HepG2 (cell line): Measurements from ENCODE around the gene NTRK2. TPM values are rescaled to one million over a fixed set of nuclear protein-coding genes. Genes with fewer than 3 reads are reported as not detected.
A peak's percentile ranks its signal among the peaks of the same experiment; 100 is the strongest.

Experiments
- ATAC-seq: fragments of 200-7000 bp; cut with Tn5 transposase; 3 replicates; pipeline ENCODE4 v1.9.1; 2020; ENCODE audit warnings: mild to moderate bottlenecking, moderate library complexity
- BruUV-seq: library from RNA; stranded (reverse); fragments of 400-500 nt; replicated peaks from 2 replicates; lab custom pipeline; 2021; lab: Mats Ljungman, UMichigan
- CTCF ChIA-PET: fragments of 300-600 bp; formaldehyde crosslinking; extraction: SDS; loops from one replicate; lab custom pipeline; 2021; ENCODE audit warnings: low total read pairs, inconsistent platforms, low intra/inter-chr PET ratio; lab: Yijun Ruan, JAX
- POLR2A ChIA-PET: fragments of 350-600 bp; sonication (Branson Sonifier 250); formaldehyde crosslinking; loops from one replicate; lab custom pipeline; 2020; ENCODE audit warnings: antibody characterized with exemption, inconsistent platforms; lab: Yijun Ruan, JAX
- DNase-seq: peaks from one replicate; pipeline ENCODE4 v3.0.0-alpha.2; 2015; ENCODE audit warnings: low spot score
- FAIRE-seq: peaks from 3 replicates; lab custom pipeline; 2011; peaks lifted over from hg19 to GRCh38; lab: Jason Lieb, UNC
- H2AFZ ChIP-seq: one replicate; pipeline ENCODE4 v1.6.1; 2011; ENCODE audit warnings: low read length, inconsistent platforms
- H3K27ac ChIP-seq: fragments of 300-600 bp; 3 replicates; pipeline ENCODE4 v1.8.0; 2011; ENCODE audit warnings: mixed run types, mild to moderate bottlenecking, mixed read lengths, low read length, inconsistent platforms; ENCODE audit not compliant: insufficient read depth; ENCODE audit errors: extremely low read length
- H3K27me3 ChIP-seq, 2 experiments: fragments of 200-600 bp in 1 of 2; 2 replicates in 1 of 2; 3 replicates in 1 of 2; pipeline versions ENCODE4 v1.6.0 to v1.8.0; 2011; ENCODE audit warnings: low read length in 2 of 2, mild to moderate bottlenecking in 2 of 2, moderate library complexity in 2 of 2, inconsistent platforms in 1 of 2; ENCODE audit not compliant: insufficient read depth in 2 of 2, control insufficient read depth in 1 of 2
- H3K36me3 ChIP-seq, 2 experiments: fragments of 200-600 bp in 1 of 2; replicated peaks in 1 of 2; 2 replicates in 1 of 2; 3 replicates in 1 of 2; pipeline versions ENCODE4 v1.5.1 to v1.8.0; 2011; ENCODE audit warnings: low read length in 2 of 2, inconsistent platforms in 1 of 2; ENCODE audit not compliant: insufficient read depth in 2 of 2, control insufficient read depth in 1 of 2
- H3K4me1 ChIP-seq: 2 replicates; pipeline ENCODE4 v1.5.1; 2012; ENCODE audit warnings: low read length, inconsistent platforms; ENCODE audit not compliant: insufficient read depth
- H3K4me2 ChIP-seq: 2 replicates; pipeline ENCODE4 v1.6.0; 2011; ENCODE audit warnings: low read depth, low read length, inconsistent platforms
- H3K4me3 ChIP-seq, 3 experiments: fragments of 200-600 bp in 1 of 3; sonication (generic), shearing (Covaris generic) in 1 of 3; replicated peaks in 1 of 3; 2 replicates each; pipeline ENCODE4 v1.5.1; 2011 to 2016; ENCODE audit warnings: low read length in 3 of 3, inconsistent platforms in 2 of 3, low read depth in 2 of 3, mild to moderate bottlenecking in 2 of 3, control low read depth in 1 of 3, mixed read lengths in 1 of 3; ENCODE audit not compliant: insufficient read depth in 1 of 3
- H3K79me2 ChIP-seq: one replicate; pipeline ENCODE4 v1.6.1; 2011; ENCODE audit warnings: low read length, inconsistent platforms; ENCODE audit not compliant: insufficient read depth
- H3K9ac ChIP-seq: 2 replicates; pipeline ENCODE4 v1.6.0; 2011; ENCODE audit warnings: mild to moderate bottlenecking, low read depth, low read length, inconsistent platforms; ENCODE audit not compliant: insufficient read depth
- H3K9me3 ChIP-seq: 2 replicates; pipeline ENCODE4 v1.5.1; 2012; ENCODE audit warnings: mild to moderate bottlenecking, low read length
- H4K20me1 ChIP-seq: 2 replicates; pipeline ENCODE4 v1.6.0; 2011; ENCODE audit warnings: inconsistent platforms, mild to moderate bottlenecking, low read length, moderate library complexity; ENCODE audit not compliant: insufficient read depth
- CENPBD1 ChIP-seq: sonication (generic); formaldehyde crosslinking; IDR thresholded peaks from 2 replicates; pipeline ENCODE4 v1.8.0; 2022; ENCODE audit warnings: missing genetic modification reagents, low read depth, mild to moderate bottlenecking, borderline replicate concordance
- DNMT3B ChIP-seq: conservative IDR thresholded peaks from 2 replicates; pipeline ENCODE4 v1.6.1; 2016; ENCODE audit warnings: missing biosample characterization, control low read depth
- GABPB1 ChIP-seq: IDR thresholded peaks from 2 replicates; pipeline ENCODE4 v1.6.1; 2016; ENCODE audit warnings: mild to moderate bottlenecking, missing genetic modification reagents, moderate library complexity, missing compliant biosample characterization
- MIER3 ChIP-seq: IDR thresholded peaks from 2 replicates; pipeline ENCODE4 v1.6.1; 2016; ENCODE audit warnings: missing compliant biosample characterization, borderline replicate concordance
- NFE2L1 ChIP-seq: sonication (generic); formaldehyde crosslinking; IDR thresholded peaks from 2 replicates; pipeline ENCODE4 v1.4.0; 2020; ENCODE audit warnings: missing genetic modification reagents, mild to moderate bottlenecking, borderline replicate concordance
- PHB2 ChIP-seq: fragments of 450-650 bp; IDR thresholded peaks from 2 replicates; pipeline ENCODE4 v1.6.1; 2018; ENCODE audit not compliant: partially characterized antibody
- PPARG ChIP-seq: conservative IDR thresholded peaks from 2 replicates; pipeline ENCODE4 v1.6.1; 2016; ENCODE audit warnings: missing biosample characterization, missing genetic modification reagents
- SMAD1 ChIP-seq: sonication (generic); formaldehyde crosslinking; IDR thresholded peaks from 2 replicates; pipeline ENCODE4 v1.4.0; 2020; ENCODE audit warnings: missing genetic modification reagents, low read depth, mild to moderate bottlenecking, borderline replicate concordance
- TBX3 ChIP-seq: fragments of 450-650 bp; IDR thresholded peaks from 2 replicates; pipeline ENCODE4 v1.6.1; 2017; ENCODE audit warnings: antibody characterized with exemption, mild to moderate bottlenecking, inconsistent platforms, borderline replicate concordance
- ZBTB33 ChIP-seq: sonication (generic); formaldehyde crosslinking; IDR thresholded peaks from 2 replicates; pipeline ENCODE4 v1.4.0; 2020; ENCODE audit warnings: missing genetic modification reagents
- ZFP82 ChIP-seq: sonication (generic); formaldehyde crosslinking; IDR thresholded peaks from 2 replicates; pipeline ENCODE4 v1.5.1; 2020; ENCODE audit warnings: mild to moderate bottlenecking, missing genetic modification reagents, borderline replicate concordance
- ZFY ChIP-seq: sonication (generic); formaldehyde crosslinking; IDR thresholded peaks from 2 replicates; pipeline ENCODE4 v1.4.0; 2020; ENCODE audit warnings: missing genetic modification reagents
- ZNF333 ChIP-seq: sonication (generic); formaldehyde crosslinking; IDR thresholded peaks from 2 replicates; pipeline ENCODE4 v1.4.0; 2020; ENCODE audit warnings: mild to moderate bottlenecking, missing genetic modification reagents, borderline replicate concordance
- ZNF496 ChIP-seq: sonication (generic); formaldehyde crosslinking; IDR thresholded peaks from 2 replicates; pipeline ENCODE4 v1.8.1; 2023; ENCODE audit warnings: mild to moderate bottlenecking, moderate library complexity, missing genetic modification reagents; ENCODE audit not compliant: insufficient replicate concordance
- WGBS: methylation state at CpG from one replicate; pipeline ENCODE4 v1.1.6; 2017; ENCODE audit warnings: low lambda C conversion rate; 5-methylcytosine and 5-hydroxymethylcytosine counted together
- in situ Hi-C: cut with HindIII; loops from 2 replicates; pipeline ENCODE4 v1.10.0; 2017; ENCODE audit warnings: low pct_unique_long_range_greater_than_20kb; ENCODE audit not compliant: extremely low pct_ligation_motif_present
- intact Hi-C: fragments of 100-400 bp; cut with micrococcal nuclease; formaldehyde crosslinking; loops from one replicate; pipeline ENCODE4 v1.10.0; 2022; ENCODE audit not compliant: unreplicated experiment
- polyA plus RNA-seq, 8 experiments: library from polyadenylated mRNA; depleted of rRNA in 3 of 8; stranded (reverse) in 7 of 8; unstranded in 1 of 8; fragments of >200 nt; fragmentation: Illumina TruSeq in 4 of 8; extraction: Trizol in 4 of 8; gene quantifications; 2 replicates each; pipeline versions ENCODE4 v1.2.1 to v1.2.3, GENCODE V29; 2011 to 2016; ENCODE audit warnings: low read depth in 4 of 8, missing spikeins in 1 of 8, mixed read lengths in 1 of 8; ENCODE audit not compliant: insufficient read depth in 1 of 8
- total RNA-seq, 5 experiments: library from RNA; depleted of rRNA; stranded (reverse); fragments of >200 nt; fragmentation: Illumina TruSeq; extraction: Trizol; gene quantifications; 2 replicates each; pipeline ENCODE4 v1.2.3, GENCODE V29; 2016; ENCODE audit warnings: low read depth in 1 of 5
- TF ChIP-seq, protein P1 (sequence below): sonication (generic); formaldehyde crosslinking; conservative IDR thresholded peaks from 2 replicates; pipeline ENCODE4 v1.4.0; 2020; ENCODE audit warnings: missing genetic modification reagents
- TF ChIP-seq, protein P2 (sequence below): sonication (generic); formaldehyde crosslinking; IDR thresholded peaks from 2 replicates; pipeline ENCODE4 v1.4.0; 2020; ENCODE audit warnings: missing genetic modification reagents

Gene NTRK2
- total and polyA plus RNA-seq, 2 of the 13 experiments (the other 11 are each of a cell fraction or from before 2014, with no cell fraction given) = not detected

- ATAC-seq = peak; percentile 66
- H3K27ac ChIP-seq = no peak overlapping the region
- intact Hi-C loops = no loop called here
- FAIRE-seq = no peak
- DNase-seq = no peak
- ChIA-PET POLR2A (no interaction called here), CTCF (no interaction called here)
- H3K27me3 ChIP-seq = peaks cover 0 to 5% of the 10 kb centered on the region in 2 experiments; a peak in 2 of 5 replicates
- H3K4me3 ChIP-seq = no peak overlapping the region
- in situ Hi-C loops = no loop called here
- no peaks in the 10 kb centered on the region for H3K36me3 ChIP-seq
- H3K79me2 ChIP-seq = no peaks in the 10 kb centered on the region
- no TSS peak for BruUV-seq
- no peaks in the 10 kb centered on the region for H4K20me1 ChIP-seq
- no peaks in the 10 kb centered on the region for H3K4me1 ChIP-seq
- WGBS = 34% methylated on average over 6 of the region's 8 CpGs
- H3K4me2 ChIP-seq = no peak overlapping the region
- H2AFZ ChIP-seq = no peak overlapping the region
- H3K9ac ChIP-seq = no peak overlapping the region
- no peaks in the 10 kb centered on the region for H3K9me3 ChIP-seq
- no peak for TF ChIP-seq MIER3 (CRISPR knock-in tag)
- no peak for TF ChIP-seq ZNF333 (CRISPR knock-in tag)
- no peak for TF ChIP-seq PHB2
- TF ChIP-seq ZFY (CRISPR knock-in tag) = no peak
- no peak for TF ChIP-seq GABPB1
- no peak for TF ChIP-seq DNMT3B (CRISPR knock-in tag)
- TF ChIP-seq TBX3 = no peak
- no peak for TF ChIP-seq CENPBD1
- no peak for TF ChIP-seq ZBTB33 (CRISPR knock-in tag)
- TF ChIP-seq NFE2L1 (CRISPR knock-in tag) = no peak
- TF ChIP-seq, protein P1, sequence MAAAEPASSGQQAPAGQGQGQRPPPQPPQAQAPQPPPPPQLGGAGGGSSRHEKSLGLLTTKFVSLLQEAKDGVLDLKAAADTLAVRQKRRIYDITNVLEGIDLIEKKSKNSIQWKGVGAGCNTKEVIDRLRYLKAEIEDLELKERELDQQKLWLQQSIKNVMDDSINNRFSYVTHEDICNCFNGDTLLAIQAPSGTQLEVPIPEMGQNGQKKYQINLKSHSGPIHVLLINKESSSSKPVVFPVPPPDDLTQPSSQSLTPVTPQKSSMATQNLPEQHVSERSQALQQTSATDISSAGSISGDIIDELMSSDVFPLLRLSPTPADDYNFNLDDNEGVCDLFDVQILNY (CRISPR knock-in tag) = no peak
- no peak for TF ChIP-seq PPARG
- TF ChIP-seq ZNF496 (CRISPR knock-in tag) = no peak
- TF ChIP-seq SMAD1 (CRISPR knock-in tag) = no peak
- TF ChIP-seq, protein P2, sequence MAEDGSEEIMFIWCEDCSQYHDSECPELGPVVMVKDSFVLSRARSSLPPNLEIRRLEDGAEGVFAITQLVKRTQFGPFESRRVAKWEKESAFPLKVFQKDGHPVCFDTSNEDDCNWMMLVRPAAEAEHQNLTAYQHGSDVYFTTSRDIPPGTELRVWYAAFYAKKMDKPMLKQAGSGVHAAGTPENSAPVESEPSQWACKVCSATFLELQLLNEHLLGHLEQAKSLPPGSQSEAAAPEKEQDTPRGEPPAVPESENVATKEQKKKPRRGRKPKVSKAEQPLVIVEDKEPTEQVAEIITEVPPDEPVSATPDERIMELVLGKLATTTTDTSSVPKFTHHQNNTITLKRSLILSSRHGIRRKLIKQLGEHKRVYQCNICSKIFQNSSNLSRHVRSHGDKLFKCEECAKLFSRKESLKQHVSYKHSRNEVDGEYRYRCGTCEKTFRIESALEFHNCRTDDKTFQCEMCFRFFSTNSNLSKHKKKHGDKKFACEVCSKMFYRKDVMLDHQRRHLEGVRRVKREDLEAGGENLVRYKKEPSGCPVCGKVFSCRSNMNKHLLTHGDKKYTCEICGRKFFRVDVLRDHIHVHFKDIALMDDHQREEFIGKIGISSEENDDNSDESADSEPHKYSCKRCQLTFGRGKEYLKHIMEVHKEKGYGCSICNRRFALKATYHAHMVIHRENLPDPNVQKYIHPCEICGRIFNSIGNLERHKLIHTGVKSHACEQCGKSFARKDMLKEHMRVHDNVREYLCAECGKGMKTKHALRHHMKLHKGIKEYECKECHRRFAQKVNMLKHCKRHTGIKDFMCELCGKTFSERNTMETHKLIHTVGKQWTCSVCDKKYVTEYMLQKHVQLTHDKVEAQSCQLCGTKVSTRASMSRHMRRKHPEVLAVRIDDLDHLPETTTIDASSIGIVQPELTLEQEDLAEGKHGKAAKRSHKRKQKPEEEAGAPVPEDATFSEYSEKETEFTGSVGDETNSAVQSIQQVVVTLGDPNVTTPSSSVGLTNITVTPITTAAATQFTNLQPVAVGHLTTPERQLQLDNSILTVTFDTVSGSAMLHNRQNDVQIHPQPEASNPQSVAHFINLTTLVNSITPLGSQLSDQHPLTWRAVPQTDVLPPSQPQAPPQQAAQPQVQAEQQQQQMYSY (CRISPR knock-in tag) = no peak
- no peak for TF ChIP-seq ZFP82 (CRISPR knock-in tag)
Measured at GRCh38 chr9:84819491-84819991, 150.0 kb downstream of the NTRK2 start.
